ENCODE measurements around the gene TNIK.
"Not testable (repeated sequence)": the region's sequence is repeated elsewhere in the genome, so short reads cannot be mapped to it uniquely, and the experiment has no call there.

Gene TNIK

GRCh38 chr3:171366738-171367137, 93.5 kb downstream of the TNIK start:
- H2BK120ac ChIP-seq (ENCODE audit: low read depth, low read length); DNase-seq; H2AK5ac ChIP-seq (ENCODE audit: low read length, severe bottlenecking); H4K8ac ChIP-seq (ENCODE audit: low read length); H3K14ac ChIP-seq (ENCODE audit: low read length in 2 of 2); H3K36me3 ChIP-seq (ENCODE audit: control insufficient read depth in 1 of 2, insufficient read depth in 2 of 2, low read depth in 1 of 2, low read length in 2 of 2); H2BK12ac ChIP-seq (ENCODE audit: low read length in 2 of 2); H3K4me1 ChIP-seq (ENCODE audit: control insufficient read depth, insufficient read depth, low read depth, low read length); H3K23ac ChIP-seq (ENCODE audit: low read length in 2 of 2); H3K4me2 ChIP-seq (ENCODE audit: low read length, poor library complexity, severe bottlenecking); H3K9me3 ChIP-seq (ENCODE audit: control insufficient read depth, low read length); H3K9ac ChIP-seq (ENCODE audit: low read length); H3K4me3 ChIP-seq (ENCODE audit: insufficient read depth in 1 of 2, low read depth in 1 of 2, low read length in 2 of 2); H3K4ac ChIP-seq (ENCODE audit: low read depth in 1 of 2, low read length in 2 of 2); H3K18ac ChIP-seq (ENCODE audit: low read depth in 1 of 2, low read length in 2 of 2); H2AFZ ChIP-seq (ENCODE audit: low read depth, low read length); H3K27me3 ChIP-seq (ENCODE audit: control insufficient read depth in 1 of 2, insufficient read depth in 1 of 2, low read length in 2 of 2); H2BK15ac ChIP-seq (ENCODE audit: low read depth, poor library complexity, severe bottlenecking); H4K91ac ChIP-seq (ENCODE audit: low read length); H3K27ac ChIP-seq (ENCODE audit: low read length, poor library complexity, severe bottlenecking); H2BK5ac ChIP-seq (ENCODE audit: low read depth, low read length, poor library complexity, severe bottlenecking): not testable (repeated sequence)
- peaks cover 23% of the 10 kb centered on the region for H3K79me1 ChIP-seq (replicated peaks; ENCODE audit: low read length, poor library complexity, severe bottlenecking)
- 99% methylated on average over 4 of the region's 5 CpGs for WGBS

DNA sequence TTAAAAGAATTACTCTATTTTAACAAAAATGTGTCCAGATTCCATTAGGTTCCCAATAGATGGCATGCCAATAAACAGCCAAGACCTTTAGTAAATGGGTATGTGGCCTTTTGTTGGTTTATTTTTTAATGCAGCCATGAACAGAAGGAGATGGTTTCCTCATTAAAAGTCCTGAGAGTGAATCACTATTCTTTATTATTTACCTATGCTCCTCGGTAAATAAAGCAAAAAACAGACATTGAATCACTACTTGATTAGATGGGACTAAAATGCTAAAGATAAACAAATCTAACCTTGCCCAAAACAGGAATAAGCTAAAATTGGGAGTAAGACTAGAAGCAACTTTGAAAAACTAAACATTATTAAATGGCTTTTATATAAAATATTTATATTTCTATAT, 94.2 kb downstream of the TNIK start:
- no peaks in the 10 kb centered on the region for H3K36me3 ChIP-seq (ENCODE audit: control insufficient read depth in 1 of 2, insufficient read depth in 2 of 2, low read depth in 1 of 2, low read length in 2 of 2)
- H2AK5ac ChIP-seq (ENCODE audit: low read length, severe bottlenecking) = no peak overlapping the region
- DNase-seq = no peak
- no peak overlapping the region for H3K18ac ChIP-seq (ENCODE audit: low read depth in 1 of 2, low read length in 2 of 2)
- no peak overlapping the region for H3K14ac ChIP-seq (ENCODE audit: low read length in 2 of 2)
- H3K79me1 ChIP-seq (replicated peaks; ENCODE audit: low read length, poor library complexity, severe bottlenecking) = peaks cover 21% of the 10 kb centered on the region
- H3K27ac ChIP-seq (ENCODE audit: low read length, poor library complexity, severe bottlenecking) = no peak overlapping the region
- H3K4ac ChIP-seq (ENCODE audit: low read depth in 1 of 2, low read length in 2 of 2) = no peak overlapping the region
- WGBS = no CpG with 5 or more reads among the region's 1 CpG
- no peak overlapping the region for H2BK15ac ChIP-seq (ENCODE audit: low read depth, poor library complexity, severe bottlenecking)
- no peaks in the 10 kb centered on the region for H3K4me1 ChIP-seq (ENCODE audit: control insufficient read depth, insufficient read depth, low read depth, low read length)
- H3K4me2 ChIP-seq (ENCODE audit: low read length, poor library complexity, severe bottlenecking) = no peak overlapping the region
- no peak overlapping the region for H2AFZ ChIP-seq (ENCODE audit: low read depth, low read length)
- H2BK120ac ChIP-seq (ENCODE audit: low read depth, low read length) = no peak overlapping the region
- no peak overlapping the region for H4K91ac ChIP-seq (ENCODE audit: low read length)
- H3K27me3 ChIP-seq (ENCODE audit: control insufficient read depth in 1 of 2, insufficient read depth in 1 of 2, low read length in 2 of 2) = peaks cover 0 to 4% of the 10 kb centered on the region in 2 experiments
- no peak overlapping the region for H3K4me3 ChIP-seq (ENCODE audit: insufficient read depth in 1 of 2, low read depth in 1 of 2, low read length in 2 of 2)
- H2BK5ac ChIP-seq (ENCODE audit: low read depth, low read length, poor library complexity, severe bottlenecking) = no peak overlapping the region
- H3K23ac ChIP-seq (ENCODE audit: low read length in 2 of 2) = no peak overlapping the region
- no peak overlapping the region for H4K8ac ChIP-seq (ENCODE audit: low read length)
- H2BK12ac ChIP-seq (ENCODE audit: low read length in 2 of 2) = no peak overlapping the region
- no peaks in the 10 kb centered on the region for H3K9me3 ChIP-seq (ENCODE audit: control insufficient read depth, low read length)
- H3K9ac ChIP-seq (ENCODE audit: low read length) = no peak overlapping the region

DNA sequence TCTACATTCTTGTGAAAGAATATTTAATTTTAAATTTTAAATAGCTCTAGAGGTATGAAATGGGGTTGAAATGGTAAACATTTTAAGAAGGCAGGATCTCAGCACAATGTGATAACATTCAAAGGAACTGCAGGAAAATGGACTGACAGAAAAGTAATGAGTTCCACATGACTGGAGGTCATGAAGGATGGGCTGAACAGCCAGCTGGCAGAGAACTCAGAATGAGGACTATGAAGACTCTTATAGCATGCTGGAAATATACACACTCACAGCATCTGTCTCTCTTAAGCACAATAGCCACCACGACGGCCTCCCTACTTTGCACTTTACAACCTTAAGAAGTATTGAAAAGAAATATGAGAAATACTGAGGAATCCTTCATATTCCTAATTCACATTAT, 94.7 kb downstream of the TNIK start:
- no peak for DNase-seq
- H2BK12ac ChIP-seq (ENCODE audit: low read length in 2 of 2) = no peak overlapping the region
- H3K18ac ChIP-seq (ENCODE audit: low read depth in 1 of 2, low read length in 2 of 2) = no peak overlapping the region
- H3K27ac ChIP-seq (ENCODE audit: low read length, poor library complexity, severe bottlenecking) = no peak overlapping the region
- H3K23ac ChIP-seq (ENCODE audit: low read length in 2 of 2) = no peak overlapping the region
- no peak overlapping the region for H2BK120ac ChIP-seq (ENCODE audit: low read depth, low read length)
- H4K91ac ChIP-seq (ENCODE audit: low read length) = no peak overlapping the region
- H3K4me3 ChIP-seq (ENCODE audit: insufficient read depth in 1 of 2, low read depth in 1 of 2, low read length in 2 of 2) = no peak overlapping the region
- no peak overlapping the region for H4K8ac ChIP-seq (ENCODE audit: low read length)
- no CpG with 5 or more reads among the region's 2 CpGs for WGBS
- no peak overlapping the region for H3K9ac ChIP-seq (ENCODE audit: low read length)
- peaks cover 0 to 4% of the 10 kb centered on the region in 2 experiments for H3K27me3 ChIP-seq (ENCODE audit: control insufficient read depth in 1 of 2, insufficient read depth in 1 of 2, low read length in 2 of 2)
- no peaks in the 10 kb centered on the region for H3K36me3 ChIP-seq (ENCODE audit: control insufficient read depth in 1 of 2, insufficient read depth in 2 of 2, low read depth in 1 of 2, low read length in 2 of 2)
- peaks cover 16% of the 10 kb centered on the region for H3K79me1 ChIP-seq (replicated peaks; ENCODE audit: low read length, poor library complexity, severe bottlenecking)
- no peak overlapping the region for H2BK5ac ChIP-seq (ENCODE audit: low read depth, low read length, poor library complexity, severe bottlenecking)
- H3K4ac ChIP-seq (ENCODE audit: low read depth in 1 of 2, low read length in 2 of 2) = no peak overlapping the region
- H3K14ac ChIP-seq (ENCODE audit: low read length in 2 of 2) = no peak overlapping the region
- H2AK5ac ChIP-seq (ENCODE audit: low read length, severe bottlenecking) = no peak overlapping the region
- H2AFZ ChIP-seq (ENCODE audit: low read depth, low read length) = no peak overlapping the region
- no peaks in the 10 kb centered on the region for H3K9me3 ChIP-seq (ENCODE audit: control insufficient read depth, low read length)
- no peak overlapping the region for H2BK15ac ChIP-seq (ENCODE audit: low read depth, poor library complexity, severe bottlenecking)
- H3K4me1 ChIP-seq (ENCODE audit: control insufficient read depth, insufficient read depth, low read depth, low read length) = no peaks in the 10 kb centered on the region
- no peak overlapping the region for H3K4me2 ChIP-seq (ENCODE audit: low read length, poor library complexity, severe bottlenecking)

DNA sequence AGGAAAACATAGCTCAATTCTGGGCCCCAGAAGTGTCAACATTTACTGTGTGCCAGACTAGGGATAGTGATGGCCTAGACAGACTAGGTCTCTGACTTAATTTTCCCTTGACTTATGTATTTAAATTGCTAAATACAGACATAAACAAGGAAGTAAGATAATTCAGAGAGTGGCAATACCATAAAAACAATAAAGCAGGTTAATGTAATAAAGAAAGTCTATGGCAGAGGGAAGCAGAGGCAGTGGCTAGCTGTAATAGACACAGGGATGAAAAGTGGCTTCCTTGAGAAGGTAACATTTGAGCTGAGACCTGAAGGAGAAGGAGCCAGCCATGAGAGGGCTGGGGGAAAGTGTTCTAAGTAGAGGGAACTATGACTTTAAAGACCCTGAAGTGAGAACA, 95.7 kb downstream of the TNIK start:
- no peaks in the 10 kb centered on the region for H3K36me3 ChIP-seq (ENCODE audit: control insufficient read depth in 1 of 2, insufficient read depth in 2 of 2, low read depth in 1 of 2, low read length in 2 of 2)
- H3K9me3 ChIP-seq (ENCODE audit: control insufficient read depth, low read length) = no peaks in the 10 kb centered on the region
- peaks cover 14% of the 10 kb centered on the region for H3K79me1 ChIP-seq (replicated peaks; ENCODE audit: low read length, poor library complexity, severe bottlenecking)
- H2AFZ ChIP-seq (ENCODE audit: low read depth, low read length) = no peak overlapping the region
- no peak overlapping the region for H3K9ac ChIP-seq (ENCODE audit: low read length)
- H2AK5ac ChIP-seq (ENCODE audit: low read length, severe bottlenecking) = no peak overlapping the region
- H3K23ac ChIP-seq (ENCODE audit: low read length in 2 of 2) = no peak overlapping the region
- H3K14ac ChIP-seq (ENCODE audit: low read length in 2 of 2) = no peak overlapping the region
- H3K18ac ChIP-seq (ENCODE audit: low read depth in 1 of 2, low read length in 2 of 2) = no peak overlapping the region
- H3K27me3 ChIP-seq (ENCODE audit: control insufficient read depth in 1 of 2, insufficient read depth in 1 of 2, low read length in 2 of 2) = peaks cover 0 to 4% of the 10 kb centered on the region in 2 experiments
- H3K4me2 ChIP-seq (ENCODE audit: low read length, poor library complexity, severe bottlenecking) = no peak overlapping the region
- H4K91ac ChIP-seq (ENCODE audit: low read length) = no peak overlapping the region
- H2BK15ac ChIP-seq (ENCODE audit: low read depth, poor library complexity, severe bottlenecking) = no peak overlapping the region
- H4K8ac ChIP-seq (ENCODE audit: low read length) = no peak overlapping the region
- no peak overlapping the region for H3K4ac ChIP-seq (ENCODE audit: low read depth in 1 of 2, low read length in 2 of 2)
- no peak for DNase-seq
- no peak overlapping the region for H3K4me3 ChIP-seq (ENCODE audit: insufficient read depth in 1 of 2, low read depth in 1 of 2, low read length in 2 of 2)
- no peak overlapping the region for H2BK5ac ChIP-seq (ENCODE audit: low read depth, low read length, poor library complexity, severe bottlenecking)
- no peak overlapping the region for H2BK120ac ChIP-seq (ENCODE audit: low read depth, low read length)
- no peaks in the 10 kb centered on the region for H3K4me1 ChIP-seq (ENCODE audit: control insufficient read depth, insufficient read depth, low read depth, low read length)
- H2BK12ac ChIP-seq (ENCODE audit: low read length in 2 of 2) = no peak overlapping the region
- no peak overlapping the region for H3K27ac ChIP-seq (ENCODE audit: low read length, poor library complexity, severe bottlenecking)
